ENCODE measurements around the gene NXNL2.

- TF ChIP-seq SRF (IDR thresholded peaks at IDR 0.05; ENCODE audit: low read depth in 2 of 2, low read length in 2 of 2) (no peak), POLR2A (IDR thresholded peaks at IDR 0.05; ENCODE audit: low read depth, low read length) (no peak), ZNF274 (IDR thresholded peaks at IDR 0.05; ENCODE audit: insufficient read depth, insufficient read length) (no peak), POLR2AphosphoS5 (IDR thresholded peaks at IDR 0.05; ENCODE audit: low read length) (no peak), NBN (IDR thresholded peaks at IDR 0.05) (no peak), TCF12 (IDR thresholded peaks at IDR 0.05; ENCODE audit: low read depth, low read length) (no peak), GABPA (IDR thresholded peaks at IDR 0.05; ENCODE audit: low read depth) (no peak), MYB (IDR thresholded peaks at IDR 0.05; ENCODE audit: borderline replicate concordance, low read depth, low read length) (no peak), SMAD1 (IDR thresholded peaks at IDR 0.05; ENCODE audit: low read depth, partially characterized antibody) (no peak), CBX3 (IDR thresholded peaks at IDR 0.05; ENCODE audit: borderline replicate concordance, low read depth) (no peak), BHLHE40 (IDR thresholded peaks at IDR 0.05; ENCODE audit: borderline replicate concordance in 1 of 2, low read depth in 2 of 2, low read length in 1 of 2) (no peak)
- TF ChIP-seq, protein P1, sequence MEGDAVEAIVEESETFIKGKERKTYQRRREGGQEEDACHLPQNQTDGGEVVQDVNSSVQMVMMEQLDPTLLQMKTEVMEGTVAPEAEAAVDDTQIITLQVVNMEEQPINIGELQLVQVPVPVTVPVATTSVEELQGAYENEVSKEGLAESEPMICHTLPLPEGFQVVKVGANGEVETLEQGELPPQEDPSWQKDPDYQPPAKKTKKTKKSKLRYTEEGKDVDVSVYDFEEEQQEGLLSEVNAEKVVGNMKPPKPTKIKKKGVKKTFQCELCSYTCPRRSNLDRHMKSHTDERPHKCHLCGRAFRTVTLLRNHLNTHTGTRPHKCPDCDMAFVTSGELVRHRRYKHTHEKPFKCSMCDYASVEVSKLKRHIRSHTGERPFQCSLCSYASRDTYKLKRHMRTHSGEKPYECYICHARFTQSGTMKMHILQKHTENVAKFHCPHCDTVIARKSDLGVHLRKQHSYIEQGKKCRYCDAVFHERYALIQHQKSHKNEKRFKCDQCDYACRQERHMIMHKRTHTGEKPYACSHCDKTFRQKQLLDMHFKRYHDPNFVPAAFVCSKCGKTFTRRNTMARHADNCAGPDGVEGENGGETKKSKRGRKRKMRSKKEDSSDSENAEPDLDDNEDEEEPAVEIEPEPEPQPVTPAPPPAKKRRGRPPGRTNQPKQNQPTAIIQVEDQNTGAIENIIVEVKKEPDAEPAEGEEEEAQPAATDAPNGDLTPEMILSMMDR (IDR thresholded peaks at IDR 0.05 in 2 of 3, conservative IDR thresholded peaks at IDR 0.05 in 1 of 3; ENCODE audit: control insufficient read depth in 2 of 3, extremely low read depth in 1 of 3, insufficient read depth in 1 of 3, low read depth in 3 of 3, low read length in 3 of 3), result no peak
- TF ChIP-seq, protein P2, sequence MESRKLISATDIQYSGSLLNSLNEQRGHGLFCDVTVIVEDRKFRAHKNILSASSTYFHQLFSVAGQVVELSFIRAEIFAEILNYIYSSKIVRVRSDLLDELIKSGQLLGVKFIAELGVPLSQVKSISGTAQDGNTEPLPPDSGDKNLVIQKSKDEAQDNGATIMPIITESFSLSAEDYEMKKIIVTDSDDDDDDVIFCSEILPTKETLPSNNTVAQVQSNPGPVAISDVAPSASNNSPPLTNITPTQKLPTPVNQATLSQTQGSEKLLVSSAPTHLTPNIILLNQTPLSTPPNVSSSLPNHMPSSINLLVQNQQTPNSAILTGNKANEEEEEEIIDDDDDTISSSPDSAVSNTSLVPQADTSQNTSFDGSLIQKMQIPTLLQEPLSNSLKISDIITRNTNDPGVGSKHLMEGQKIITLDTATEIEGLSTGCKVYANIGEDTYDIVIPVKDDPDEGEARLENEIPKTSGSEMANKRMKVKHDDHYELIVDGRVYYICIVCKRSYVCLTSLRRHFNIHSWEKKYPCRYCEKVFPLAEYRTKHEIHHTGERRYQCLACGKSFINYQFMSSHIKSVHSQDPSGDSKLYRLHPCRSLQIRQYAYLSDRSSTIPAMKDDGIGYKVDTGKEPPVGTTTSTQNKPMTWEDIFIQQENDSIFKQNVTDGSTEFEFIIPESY (IDR thresholded peaks at IDR 0.05), result no peak
Observed at GRCh38 chr9:88488166-88488565, 46.8 kb upstream of the NXNL2 start.
